ENCODE results near the gene UVSSA.

DNA sequence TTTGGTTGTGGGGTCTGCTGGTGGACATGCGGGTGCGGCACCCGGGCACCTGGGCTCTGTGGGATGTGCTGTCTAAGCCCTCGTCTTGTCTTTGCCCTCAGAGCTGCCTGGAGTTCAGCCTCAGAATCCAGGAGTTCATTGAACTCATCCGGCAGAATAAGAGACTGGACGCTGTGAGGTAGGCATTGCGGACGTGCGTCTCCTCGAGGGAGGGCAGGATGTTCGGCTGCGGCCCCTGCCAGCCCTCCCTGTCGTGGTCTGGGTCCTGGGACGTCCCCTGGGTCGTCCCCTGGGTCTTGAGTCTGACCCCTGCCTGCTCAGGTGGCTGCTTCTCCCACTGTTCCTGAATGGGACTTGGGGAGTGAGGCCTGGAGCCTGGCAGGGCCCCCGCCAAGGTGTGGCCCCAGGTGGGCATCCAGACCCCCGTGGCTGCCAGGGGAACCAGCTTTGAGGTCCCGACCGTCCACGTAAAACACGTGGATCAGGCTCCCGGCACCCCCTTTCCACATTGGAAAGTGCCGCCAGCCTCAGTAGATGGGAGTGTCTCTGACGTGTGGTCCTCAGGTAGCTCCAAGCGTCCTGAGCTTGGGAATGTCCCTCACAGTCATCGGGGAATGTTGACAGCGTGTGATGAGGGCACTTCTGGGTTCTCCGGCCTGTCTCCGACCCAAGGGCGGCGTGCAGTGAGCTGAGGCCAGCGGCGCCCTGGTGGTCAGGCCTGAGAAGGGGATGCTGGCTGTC is 19.3 kb upstream of the UVSSA start:
- TF ChIP-seq, protein P1, sequence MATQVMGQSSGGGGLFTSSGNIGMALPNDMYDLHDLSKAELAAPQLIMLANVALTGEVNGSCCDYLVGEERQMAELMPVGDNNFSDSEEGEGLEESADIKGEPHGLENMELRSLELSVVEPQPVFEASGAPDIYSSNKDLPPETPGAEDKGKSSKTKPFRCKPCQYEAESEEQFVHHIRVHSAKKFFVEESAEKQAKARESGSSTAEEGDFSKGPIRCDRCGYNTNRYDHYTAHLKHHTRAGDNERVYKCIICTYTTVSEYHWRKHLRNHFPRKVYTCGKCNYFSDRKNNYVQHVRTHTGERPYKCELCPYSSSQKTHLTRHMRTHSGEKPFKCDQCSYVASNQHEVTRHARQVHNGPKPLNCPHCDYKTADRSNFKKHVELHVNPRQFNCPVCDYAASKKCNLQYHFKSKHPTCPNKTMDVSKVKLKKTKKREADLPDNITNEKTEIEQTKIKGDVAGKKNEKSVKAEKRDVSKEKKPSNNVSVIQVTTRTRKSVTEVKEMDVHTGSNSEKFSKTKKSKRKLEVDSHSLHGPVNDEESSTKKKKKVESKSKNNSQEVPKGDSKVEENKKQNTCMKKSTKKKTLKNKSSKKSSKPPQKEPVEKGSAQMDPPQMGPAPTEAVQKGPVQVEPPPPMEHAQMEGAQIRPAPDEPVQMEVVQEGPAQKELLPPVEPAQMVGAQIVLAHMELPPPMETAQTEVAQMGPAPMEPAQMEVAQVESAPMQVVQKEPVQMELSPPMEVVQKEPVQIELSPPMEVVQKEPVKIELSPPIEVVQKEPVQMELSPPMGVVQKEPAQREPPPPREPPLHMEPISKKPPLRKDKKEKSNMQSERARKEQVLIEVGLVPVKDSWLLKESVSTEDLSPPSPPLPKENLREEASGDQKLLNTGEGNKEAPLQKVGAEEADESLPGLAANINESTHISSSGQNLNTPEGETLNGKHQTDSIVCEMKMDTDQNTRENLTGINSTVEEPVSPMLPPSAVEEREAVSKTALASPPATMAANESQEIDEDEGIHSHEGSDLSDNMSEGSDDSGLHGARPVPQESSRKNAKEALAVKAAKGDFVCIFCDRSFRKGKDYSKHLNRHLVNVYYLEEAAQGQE (IDR thresholded peaks at IDR 0.05; ENCODE audit: low read depth, low read length): no peak
- no peak for TF ChIP-seq ZBTB33 (IDR thresholded peaks at IDR 0.05; ENCODE audit: borderline replicate concordance, low read depth)
- TF ChIP-seq RFX5 (IDR thresholded peaks at IDR 0.05; ENCODE audit: low read length): no peak
- TF ChIP-seq, protein P2, sequence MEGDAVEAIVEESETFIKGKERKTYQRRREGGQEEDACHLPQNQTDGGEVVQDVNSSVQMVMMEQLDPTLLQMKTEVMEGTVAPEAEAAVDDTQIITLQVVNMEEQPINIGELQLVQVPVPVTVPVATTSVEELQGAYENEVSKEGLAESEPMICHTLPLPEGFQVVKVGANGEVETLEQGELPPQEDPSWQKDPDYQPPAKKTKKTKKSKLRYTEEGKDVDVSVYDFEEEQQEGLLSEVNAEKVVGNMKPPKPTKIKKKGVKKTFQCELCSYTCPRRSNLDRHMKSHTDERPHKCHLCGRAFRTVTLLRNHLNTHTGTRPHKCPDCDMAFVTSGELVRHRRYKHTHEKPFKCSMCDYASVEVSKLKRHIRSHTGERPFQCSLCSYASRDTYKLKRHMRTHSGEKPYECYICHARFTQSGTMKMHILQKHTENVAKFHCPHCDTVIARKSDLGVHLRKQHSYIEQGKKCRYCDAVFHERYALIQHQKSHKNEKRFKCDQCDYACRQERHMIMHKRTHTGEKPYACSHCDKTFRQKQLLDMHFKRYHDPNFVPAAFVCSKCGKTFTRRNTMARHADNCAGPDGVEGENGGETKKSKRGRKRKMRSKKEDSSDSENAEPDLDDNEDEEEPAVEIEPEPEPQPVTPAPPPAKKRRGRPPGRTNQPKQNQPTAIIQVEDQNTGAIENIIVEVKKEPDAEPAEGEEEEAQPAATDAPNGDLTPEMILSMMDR (IDR thresholded peaks at IDR 0.05): no peak
- TF ChIP-seq USF2 (IDR thresholded peaks at IDR 0.05; ENCODE audit: borderline replicate concordance, low read depth, low read length): no peak
- TF ChIP-seq EZH2phosphoT487 (IDR thresholded peaks at IDR 0.05; ENCODE audit: borderline replicate concordance, low read depth): no peak
- no peak for TF ChIP-seq MAX (IDR thresholded peaks at IDR 0.05; ENCODE audit: low read depth)
- TF ChIP-seq PBX3 (IDR thresholded peaks at IDR 0.05): no peak
- TF ChIP-seq GABPA (IDR thresholded peaks at IDR 0.05; ENCODE audit: low read depth): no peak
- no peak for TF ChIP-seq SIN3A (IDR thresholded peaks at IDR 0.05; ENCODE audit: borderline replicate concordance, low read depth, low read length)
- no peak for TF ChIP-seq POLR2AphosphoS5 (IDR thresholded peaks at IDR 0.05; ENCODE audit: low read depth, low read length)
- TF ChIP-seq YY1 (IDR thresholded peaks at IDR 0.05; ENCODE audit: low read depth): no peak
- TF ChIP-seq CHD2 (IDR thresholded peaks at IDR 0.05; ENCODE audit: low read length, partially characterized antibody): no peak

All from SK-N-SH (cell line).